Upper lobe of left lung (tissue), 6 donors: Measurements from ENCODE around the gene CORO6. TPM values are rescaled to one million over a fixed set of nuclear protein-coding genes. Genes with fewer than 3 reads are reported as not detected.

Experiments
- ATAC-seq, 2 donors: fragments of 200-7000 bp; cut with Tn5 transposase; one replicate each; pipeline ENCODE4 v1.9.1; 2022; ENCODE audit warnings: mild to moderate bottlenecking in 2 of 2, moderate library complexity in 2 of 2; ENCODE audit not compliant: low FRiP score in 2 of 2
- DNase-seq, 2 donors: peaks; one replicate each; pipeline ENCODE4 v3.0.0-alpha.2; 2019 to 2020
- H3K27ac ChIP-seq, 4 donors: fragments of 200-600 bp; sonication (generic); one replicate each; pipeline ENCODE4 v1.5.1; 2016 to 2019
- H3K27me3 ChIP-seq, 4 donors: fragments of 200-600 bp; sonication (generic); one replicate each; pipeline ENCODE4 v1.5.1; 2017 to 2019
- H3K36me3 ChIP-seq, 4 donors: fragments of 200-600 bp; sonication (generic); one replicate each; pipeline ENCODE4 v1.5.1; 2016 to 2019
- H3K4me1 ChIP-seq, 4 donors: fragments of 200-600 bp; sonication (generic); one replicate each; pipeline ENCODE4 v1.5.1; 2018 to 2019
- H3K4me3 ChIP-seq, 4 donors: fragments of 200-600 bp; sonication (generic); one replicate each; pipeline ENCODE4 v1.5.1; 2017 to 2019; ENCODE audit warnings: mild to moderate bottlenecking in 2 of 4, moderate library complexity in 1 of 4
- H3K9me3 ChIP-seq, 4 donors: fragments of 200-600 bp; sonication (generic); one replicate each; pipeline ENCODE4 v1.5.1; 2018 to 2019
- CTCF ChIP-seq, 6 experiments: fragments of 450-650 bp in 4 of 6; fragments of 200-600 bp in 2 of 6; sonication (generic) in 2 of 6; IDR thresholded peaks; one replicate each; pipeline ENCODE4 v1.5.1; 2016 to 2019; ENCODE audit warnings: antibody characterized with exemption in 6 of 6
- EP300 ChIP-seq, 4 donors: sonication (generic); formaldehyde crosslinking; IDR thresholded peaks; one replicate each; pipeline ENCODE4 v1.5.1; 2017; ENCODE audit warnings: antibody characterized with exemption in 4 of 4, control low read depth in 2 of 4
- POLR2A ChIP-seq, 4 donors: fragments of 450-650 bp; IDR thresholded peaks; one replicate each; pipeline ENCODE4 v1.5.1; 2016 to 2017; ENCODE audit warnings: antibody characterized with exemption in 4 of 4, mild to moderate bottlenecking in 2 of 4
- POLR2AphosphoS5 ChIP-seq, 2 donors: sonication (generic); formaldehyde crosslinking; IDR thresholded peaks; one replicate each; pipeline ENCODE4 v1.5.1; 2017; ENCODE audit warnings: antibody characterized with exemption in 2 of 2
- WGBS, 2 donors: methylation state at CpG; one replicate each; pipeline ENCODE4 v1.1.5; 2017 to 2018; 5-methylcytosine and 5-hydroxymethylcytosine counted together
- total RNA-seq, 6 donors: library from RNA; depleted of rRNA in 4 of 6; stranded (reverse); fragments of >200 nt in 4 of 6; gene quantifications; one replicate each; pipeline versions ENCODE4 v1.1.0 to v1.2.1, GENCODE V29; 2016 to 2021
- donor health status: DM: no; HTN: no; CAD: no; lungs with moderate emphysema.
- donor health status: DM: no; HTN: yes; CAD: no; lungs with severe emphysema.

The CORO6 gene
- total RNA-seq, 6 donors from 2014 or later, result 7.3 to 137 (median 12.2) TPM

GRCh38 chr17:29650396-29650795 is 27.7 kb upstream of the CORO6 start:
- Histone ChIP-seq H3K27me3 (no peaks in the 10 kb centered on the region), H3K4me3 (no peak overlapping the region), H3K4me1 (peaks cover 7 to 11% (median 10%) of the 10 kb centered on the region in 4 donors), H3K27ac (peak overlapping the region in 2 of 4 donors; percentile 40 to 56), H3K36me3 (peaks cover 1 to 71% (median 22%) of the 10 kb centered on the region in 4 donors), H3K9me3 (no peaks in the 10 kb centered on the region)
- WGBS, 2 donors, result 75 to 83% methylated on average over 4 of the region's 4 CpGs
- ATAC-seq, result no peak
- no peak for DNase-seq
- no peak for TF ChIP-seq EP300 (IDR thresholded peaks at IDR 0.05)
- TF ChIP-seq POLR2A (IDR thresholded peaks at IDR 0.05), result no peak
- TF ChIP-seq POLR2AphosphoS5 (IDR thresholded peaks at IDR 0.05), result no peak
- no peak for TF ChIP-seq CTCF (IDR thresholded peaks at IDR 0.05)

GRCh38 chr17:29649359-29649758 is 26.6 kb upstream of the CORO6 start:
- H3K27me3 ChIP-seq, result no peaks in the 10 kb centered on the region
- 93 to 95% methylated on average over 5 of the region's 5 CpGs for whole genome bisulfite sequencing, 2 donors
- peaks cover 0 to 63% (median 18%) of the 10 kb centered on the region in 4 donors for H3K36me3 ChIP-seq
- DNase-seq, result no peak
- no peak for TF ChIP-seq CTCF (IDR thresholded peaks at IDR 0.05)
- no peak for TF ChIP-seq POLR2AphosphoS5 (IDR thresholded peaks at IDR 0.05)
- no peak for TF ChIP-seq EP300 (IDR thresholded peaks at IDR 0.05)
- TF ChIP-seq POLR2A (IDR thresholded peaks at IDR 0.05), result no peak
- no peak overlapping the region for H3K4me3 ChIP-seq
- no peaks in the 10 kb centered on the region for H3K9me3 ChIP-seq
- no peak for ATAC-seq
- peak overlapping the region in 2 of 4 donors; percentile 28 to 56 for H3K27ac ChIP-seq
- H3K4me1 ChIP-seq, result peaks cover 15 to 21% (median 20%) of the 10 kb centered on the region in 4 donors

GRCh38 chr17:29648005-29648404 is 25.3 kb upstream of the CORO6 start:
- 91 to 95% methylated on average over 5 of the region's 5 CpGs for WGBS, 2 donors
- Histone ChIP-seq H3K4me3 (no peak overlapping the region), H3K9me3 (no peaks in the 10 kb centered on the region), H3K4me1 (peaks cover 29 to 35% (median 34%) of the 10 kb centered on the region in 4 donors), H3K36me3 (peaks cover 0 to 59% (median 18%) of the 10 kb centered on the region in 4 donors), H3K27me3 (no peaks in the 10 kb centered on the region), H3K27ac (peak overlapping the region in 2 of 4 donors; percentile 32 to 86)
- TF ChIP-seq POLR2A (IDR thresholded peaks at IDR 0.05), result no peak
- no peak for TF ChIP-seq POLR2AphosphoS5 (IDR thresholded peaks at IDR 0.05)
- TF ChIP-seq CTCF (IDR thresholded peaks at IDR 0.05), result no peak
- no peak for TF ChIP-seq EP300 (IDR thresholded peaks at IDR 0.05)
- no peak for ATAC-seq
- DNase-seq, result no peak

GRCh38 chr17:29645515-29646051 is 22.9 kb upstream of the CORO6 start:
- 33 to 40% methylated on average over 5 of the region's 5 CpGs for WGBS, 2 donors
- Histone ChIP-seq H3K9me3 (no peaks in the 10 kb centered on the region), H3K27me3 (no peaks in the 10 kb centered on the region), H3K36me3 (peaks cover 0 to 48% (median 15%) of the 10 kb centered on the region in 4 donors), H3K27ac (peak overlapping the region; percentile 59 to 86 (median 79)), H3K4me1 (peaks cover 49 to 59% (median 57%) of the 10 kb centered on the region in 4 donors), H3K4me3 (no peak overlapping the region)
- ATAC-seq (peak; percentile 83 to 90), DNase-seq (peak in 1 of 2 donors; percentile 64)
- TF ChIP-seq POLR2AphosphoS5 (IDR thresholded peaks at IDR 0.05) (peak; percentile 52 to 75), CTCF (IDR thresholded peaks at IDR 0.05) (no peak), POLR2A (IDR thresholded peaks at IDR 0.05) (no peak), EP300 (IDR thresholded peaks at IDR 0.05) (peak in 2 of 4 donors; percentile 85 to 86)

- H3K9me3 ChIP-seq, result no peaks in the 10 kb centered on the region
- peak overlapping the region; percentile 57 to 86 (median 79) for H3K27ac ChIP-seq
- H3K36me3 ChIP-seq, result peaks cover 0 to 32% (median 11%) of the 10 kb centered on the region in 4 donors
- H3K27me3 ChIP-seq, result no peaks in the 10 kb centered on the region
- no peak for ATAC-seq
- H3K4me3 ChIP-seq, result no peak overlapping the region
- TF ChIP-seq POLR2AphosphoS5 (IDR thresholded peaks at IDR 0.05) (no peak), POLR2A (IDR thresholded peaks at IDR 0.05) (no peak), EP300 (IDR thresholded peaks at IDR 0.05) (no peak), CTCF (IDR thresholded peaks at IDR 0.05) (no peak)
- no peak for DNase-seq
- peaks cover 65 to 76% (median 73%) of the 10 kb centered on the region in 4 donors for H3K4me1 ChIP-seq
- WGBS, 2 donors, result 75 to 82% methylated on average over 1 of the region's 1 CpG
Observed at GRCh38 chr17:29643817-29644160, 21.1 kb upstream of the CORO6 start.
